HG03064 (cell line): ENCODE measurements around the gene TCEANC2.

Experiments
- ATAC-seq: cut with Tn5 transposase; IDR thresholded peaks from one replicate; pipeline ENCODE4 v1.9.1; 2021; ENCODE audit warnings: low read depth; ENCODE audit not compliant: unreplicated experiment

TCEANC2 gene

DNA sequence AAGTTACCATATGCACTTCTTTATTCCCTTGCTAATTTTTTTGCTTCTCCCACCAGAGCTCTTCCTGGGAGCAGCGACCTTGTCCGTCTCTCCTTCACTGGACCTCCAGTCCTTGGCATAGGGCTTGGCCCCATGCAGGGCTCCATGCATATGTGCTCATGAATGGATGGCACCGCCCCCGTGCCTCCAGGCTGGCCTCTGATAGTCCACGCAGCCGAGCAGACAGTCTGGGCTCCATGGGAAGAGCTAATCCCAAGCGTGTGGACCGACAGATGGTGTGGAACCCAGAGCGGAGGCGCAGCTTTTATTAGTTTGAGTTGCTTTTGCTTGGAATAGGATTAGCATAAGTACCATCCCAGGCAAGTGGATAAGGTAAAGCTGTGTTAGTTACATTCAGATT, 57.6 kb downstream of the TCEANC2 start:
- no peak for ATAC-seq

DNA sequence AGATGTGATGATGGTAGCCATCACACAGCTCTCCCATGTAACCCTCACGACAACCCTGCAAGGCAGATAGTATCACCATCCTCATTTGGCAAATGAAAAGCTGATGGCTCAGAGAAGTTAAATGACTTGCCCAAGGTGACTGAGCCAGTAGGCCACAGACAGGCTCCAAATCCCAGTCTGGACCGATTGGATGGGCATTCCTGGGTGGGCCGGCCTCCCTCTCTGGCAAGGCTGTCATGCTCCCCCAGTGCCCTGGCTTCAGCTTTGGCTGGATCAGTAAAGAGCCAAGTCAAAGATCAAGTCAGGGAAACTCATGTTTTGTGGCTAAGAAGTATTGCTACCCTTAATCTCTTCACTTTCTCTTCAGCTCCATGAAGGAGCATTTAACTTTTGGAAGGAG, 58.2 kb downstream of the TCEANC2 start:
- no peak for ATAC-seq

DNA sequence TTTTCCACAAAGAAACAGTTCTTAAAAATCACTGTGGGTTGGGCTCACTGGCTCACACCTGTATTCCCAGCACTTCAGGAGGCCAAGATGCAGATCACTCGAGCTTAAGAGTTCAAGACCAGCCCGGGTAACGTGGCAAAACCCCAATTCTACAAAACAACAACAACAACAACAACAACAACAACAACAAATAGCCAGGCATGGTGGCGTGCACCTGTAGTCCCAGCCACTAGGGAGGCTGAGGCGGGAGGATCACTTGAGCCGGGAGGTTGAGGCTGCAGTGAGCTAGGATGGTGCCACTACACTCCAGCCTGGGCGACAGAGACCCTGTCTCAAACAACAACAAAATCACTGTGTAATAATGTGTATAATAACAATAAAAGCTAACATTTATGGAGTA, 58.6 kb downstream of the TCEANC2 start:
- no peak for ATAC-seq

DNA sequence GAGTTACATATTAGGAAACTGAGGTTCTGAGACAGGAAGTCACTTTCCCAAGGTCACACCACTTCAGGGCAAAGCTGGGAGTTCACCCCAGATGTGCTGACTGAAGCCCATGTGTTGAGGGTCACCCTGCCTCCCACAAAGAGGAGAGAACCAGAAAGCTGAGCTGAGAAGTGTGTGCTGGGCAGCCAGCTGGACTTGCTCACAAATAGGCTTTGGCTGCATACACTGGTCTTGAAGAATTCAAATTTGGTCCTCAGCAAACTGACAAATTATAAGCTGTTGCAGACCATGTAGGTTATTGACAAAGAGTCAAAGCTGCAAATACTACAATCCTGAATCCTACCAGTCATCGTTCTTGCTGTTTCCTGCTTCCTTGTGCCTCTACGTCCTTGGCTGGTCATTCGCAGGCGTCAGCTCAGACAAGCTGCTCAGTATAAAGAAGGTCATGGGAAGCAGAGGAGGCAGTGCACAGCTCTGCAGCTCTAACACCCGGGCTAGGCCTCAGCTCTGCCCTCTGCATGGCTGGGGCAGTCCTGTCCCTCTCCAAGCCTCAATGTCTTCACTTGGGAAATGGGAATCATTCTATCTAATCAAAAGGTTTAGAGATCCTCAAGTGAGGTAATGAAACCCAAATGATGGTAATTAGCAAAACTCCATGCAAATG, 59.4 kb downstream of the TCEANC2 start:
- ATAC-seq: no peak

DNA sequence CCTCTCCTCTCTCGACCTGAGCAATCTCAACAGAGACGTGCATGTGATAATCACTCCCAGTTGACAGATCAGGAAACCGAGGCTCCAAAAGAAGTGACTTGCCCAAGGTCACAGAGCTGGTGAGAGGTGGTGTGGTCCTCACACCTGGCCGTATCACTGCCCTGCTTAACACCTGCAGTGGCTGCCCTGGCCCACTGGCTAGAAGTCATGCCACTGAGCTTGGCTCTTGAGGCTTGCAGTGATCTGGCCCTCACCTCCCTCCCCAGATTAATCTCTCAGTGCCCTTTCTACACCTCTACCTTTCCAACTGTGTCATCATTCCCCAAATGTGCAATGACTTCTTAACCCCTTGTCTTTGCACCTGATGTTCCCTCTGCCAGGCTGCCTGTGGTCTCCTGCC, 60.6 kb downstream of the TCEANC2 start:
- ATAC-seq: no peak

DNA sequence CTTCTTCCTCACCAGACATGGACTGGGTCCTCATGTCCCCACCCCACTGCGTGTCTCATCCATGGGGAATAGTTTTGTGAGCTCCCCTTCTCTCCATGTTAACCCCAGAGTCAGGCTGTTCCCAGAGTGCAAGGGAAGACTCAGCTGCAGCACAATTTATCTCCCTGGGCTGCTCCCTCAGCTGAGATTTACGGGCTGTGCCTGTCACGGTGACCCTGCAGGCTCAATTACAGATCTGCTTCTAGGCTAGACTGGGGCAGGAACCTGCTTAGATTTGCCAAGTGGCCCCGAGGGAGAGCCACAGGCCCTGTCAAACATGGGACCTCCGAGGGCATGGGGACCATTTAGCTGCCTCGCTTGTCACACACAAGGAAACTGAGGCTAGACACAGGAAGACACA, 61.5 kb downstream of the TCEANC2 start:
- ATAC-seq: no peak

DNA sequence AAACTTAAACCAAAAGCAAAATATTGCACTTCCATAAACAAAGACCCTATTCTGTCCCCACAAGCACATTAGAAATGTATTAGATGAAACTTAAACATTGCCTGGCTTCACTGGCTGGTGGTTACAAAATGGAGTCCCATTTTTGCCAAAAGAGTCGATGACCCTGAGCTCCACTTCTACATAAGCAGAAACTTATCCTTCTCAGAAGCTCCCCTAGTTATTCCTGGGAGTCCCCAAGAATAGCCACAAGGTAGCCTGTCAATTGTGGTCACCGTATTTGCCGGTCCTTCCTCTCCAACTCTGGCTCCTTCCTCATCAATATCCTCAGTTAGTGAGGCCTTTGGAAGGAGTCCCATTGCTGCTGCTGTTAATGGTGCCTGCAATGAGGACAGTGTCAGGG, 62.1 kb downstream of the TCEANC2 start:
- ATAC-seq: no peak

DNA sequence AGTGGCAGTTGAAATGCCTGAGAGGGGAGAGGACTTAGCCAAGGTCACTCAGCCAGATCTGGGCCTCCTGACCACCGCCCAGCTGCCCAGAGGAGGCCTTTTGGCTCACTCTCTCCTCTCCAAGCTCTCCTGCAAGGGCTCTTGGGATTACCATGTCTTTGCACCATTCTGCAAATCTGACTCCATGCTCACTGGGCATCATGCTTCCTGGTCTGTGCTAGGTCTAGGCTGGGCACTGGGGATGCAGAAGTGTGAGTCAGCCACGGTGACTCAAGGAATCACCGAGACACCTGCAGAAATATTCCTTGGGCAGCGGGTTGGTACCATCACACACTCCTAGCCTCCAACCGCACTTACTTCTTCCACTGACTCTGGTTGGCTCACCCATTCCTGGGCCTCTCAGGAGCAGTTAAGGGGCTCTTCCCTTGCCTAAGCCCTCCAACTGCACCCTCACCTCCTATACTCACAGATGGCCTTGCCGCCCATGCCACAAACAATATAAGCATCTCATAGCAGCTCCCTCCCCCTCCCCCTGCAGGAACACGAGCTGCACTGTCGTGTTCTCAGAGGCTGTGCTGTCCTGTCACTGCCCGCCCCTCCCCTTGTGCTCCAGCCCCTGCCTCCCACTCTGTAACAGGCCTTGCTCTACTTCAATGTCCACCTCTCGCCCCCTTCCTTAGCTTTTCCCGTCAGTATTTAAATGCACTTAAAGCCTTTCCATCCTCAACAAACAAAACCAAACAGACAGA, 64.6 kb downstream of the TCEANC2 start:
- ATAC-seq: no peak

DNA sequence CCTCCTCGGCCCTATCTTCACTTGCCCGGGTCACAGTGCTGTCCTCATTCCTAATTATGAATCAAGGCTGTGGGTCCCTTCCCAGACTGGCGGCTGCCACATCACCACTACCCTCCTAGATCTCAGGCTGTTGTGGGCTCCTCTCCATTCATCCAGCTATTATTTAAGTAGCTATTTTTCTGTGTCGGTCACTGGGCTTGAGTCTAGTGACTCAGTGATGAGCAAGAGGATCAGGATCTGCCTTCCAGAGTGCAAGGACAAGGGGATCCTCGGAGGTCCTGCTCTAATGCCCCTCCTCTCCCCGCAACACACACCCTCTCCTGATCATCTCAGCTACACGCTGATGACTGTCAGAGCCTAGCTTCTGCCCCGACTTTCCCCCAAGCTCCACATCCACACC, 65.3 kb downstream of the TCEANC2 start:
- no peak for ATAC-seq

DNA sequence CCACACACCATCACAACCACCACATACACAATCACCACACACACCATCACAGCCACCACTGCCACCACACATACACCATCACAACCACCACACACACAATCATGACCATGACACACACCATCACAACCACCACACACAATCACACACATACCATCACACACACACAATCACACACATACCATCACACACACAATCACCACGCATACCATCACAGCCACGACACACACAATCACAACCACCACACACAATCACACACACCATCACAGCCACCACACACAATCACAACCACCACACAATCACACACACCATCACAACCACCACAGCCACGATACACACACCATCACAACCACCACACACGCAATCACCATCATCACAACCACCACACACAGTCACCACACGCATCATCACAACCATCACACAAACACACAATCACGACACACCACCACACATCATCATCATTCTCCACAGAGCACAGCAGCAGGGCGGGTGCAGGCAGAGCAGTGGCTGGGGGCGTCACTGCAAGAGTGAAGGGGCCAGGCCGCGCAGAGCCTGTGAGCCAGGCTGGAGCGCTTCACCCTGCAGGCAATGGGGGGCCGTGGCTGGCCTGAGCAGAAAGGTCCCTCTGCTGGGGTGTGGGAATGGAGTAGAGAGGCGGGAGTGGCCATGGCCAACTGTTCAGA, 66.8 kb downstream of the TCEANC2 start:
- no peak for ATAC-seq

DNA sequence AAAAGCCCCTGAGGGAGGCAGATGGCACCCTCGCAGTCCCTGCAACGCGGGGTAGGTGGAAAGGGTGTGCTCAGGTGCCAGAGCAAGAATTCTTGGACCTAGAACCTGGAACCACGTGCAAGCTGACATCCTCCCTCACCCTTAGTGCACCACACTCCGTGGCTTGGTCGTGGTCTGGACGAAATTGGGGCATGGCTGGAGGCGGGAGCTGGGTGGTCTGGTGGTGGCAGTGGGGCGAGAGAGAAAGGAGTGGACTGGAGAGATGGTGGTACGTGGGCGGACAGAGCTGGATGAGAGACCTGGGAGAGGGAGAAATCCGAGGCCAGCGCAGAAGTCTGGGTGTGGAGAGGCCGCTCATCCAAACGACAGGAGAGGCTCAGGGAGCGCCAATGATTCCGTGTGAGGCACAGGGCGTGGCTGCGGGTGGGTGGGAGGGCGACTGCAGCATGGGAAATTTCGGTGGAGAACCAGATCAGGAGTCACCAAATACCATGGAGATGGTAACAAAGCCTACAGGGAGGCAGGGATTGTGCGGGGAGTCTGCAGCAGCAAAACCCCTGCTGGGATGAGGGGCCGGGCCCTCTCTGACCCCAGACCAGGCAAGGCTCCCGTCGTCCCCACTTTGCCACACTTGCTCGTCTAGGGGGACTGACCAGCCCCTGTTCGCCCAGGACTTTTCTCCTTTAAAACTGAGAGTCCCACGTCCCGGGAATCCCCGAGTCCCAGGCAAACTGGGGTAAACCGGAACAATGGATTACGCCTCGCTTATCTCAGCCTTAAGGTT, 67.5 kb downstream of the TCEANC2 start:
- no peak for ATAC-seq

DNA sequence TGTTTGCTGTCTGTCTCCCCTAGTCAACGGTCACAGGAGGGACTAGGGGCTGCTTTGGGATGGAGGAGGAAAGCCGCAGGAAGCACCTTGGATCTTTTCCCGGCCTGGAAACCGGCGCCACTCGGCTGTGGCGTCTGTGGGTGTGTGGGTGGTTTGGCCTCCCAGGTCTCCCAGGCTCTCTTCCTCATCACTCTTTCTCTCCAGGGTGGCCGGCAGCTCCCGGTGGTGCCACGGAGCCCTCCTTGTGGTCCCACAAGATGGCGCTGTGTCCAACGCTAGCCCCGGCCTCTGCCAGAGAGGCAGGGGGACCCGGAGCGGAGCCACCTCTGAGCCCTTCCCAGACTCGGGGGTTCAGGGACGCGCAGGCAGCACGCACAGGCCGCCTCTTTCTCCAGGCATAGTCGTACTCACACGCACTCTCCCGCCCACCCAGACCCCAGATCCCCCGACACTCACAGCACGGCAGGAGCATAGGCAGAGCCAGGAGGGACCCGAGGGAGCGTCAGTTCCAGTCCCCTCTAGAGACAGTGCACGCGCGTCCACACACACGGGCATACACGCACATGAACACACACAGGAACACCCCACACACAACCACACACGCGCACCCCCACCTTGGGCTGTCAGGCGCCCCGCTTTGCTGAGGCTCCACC, 68.2 kb downstream of the TCEANC2 start:
- ATAC-seq: no peak

DNA sequence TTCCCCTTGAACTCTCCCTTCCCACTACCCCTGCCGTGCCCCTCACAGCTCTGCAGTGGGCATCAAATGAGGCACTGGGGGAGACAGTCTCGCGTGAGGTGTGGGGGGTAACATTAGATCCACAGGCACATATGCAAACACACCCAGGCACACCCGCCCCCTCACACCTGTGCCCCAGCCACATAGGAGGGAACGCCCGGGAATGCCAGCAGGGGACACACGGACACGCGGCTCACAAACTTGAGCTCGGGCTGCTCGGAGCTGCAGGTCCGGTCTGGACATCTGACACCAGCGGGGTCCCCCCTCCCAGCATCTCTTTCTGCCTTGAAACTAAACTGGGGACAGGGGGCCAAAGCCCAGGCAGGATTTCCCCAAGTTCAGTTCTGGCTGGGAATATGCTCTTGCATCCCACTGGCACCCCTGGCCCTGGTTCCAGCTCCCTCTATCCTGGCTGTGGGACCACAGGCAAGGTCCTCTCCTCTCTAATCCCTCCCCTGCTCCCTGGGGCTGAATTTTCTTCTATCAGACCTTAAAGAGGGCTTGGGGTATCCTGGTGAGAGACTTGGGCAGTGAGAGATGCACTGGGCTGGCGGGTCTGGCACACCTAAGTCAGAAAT, 68.8 kb downstream of the TCEANC2 start:
- ATAC-seq: no peak

DNA sequence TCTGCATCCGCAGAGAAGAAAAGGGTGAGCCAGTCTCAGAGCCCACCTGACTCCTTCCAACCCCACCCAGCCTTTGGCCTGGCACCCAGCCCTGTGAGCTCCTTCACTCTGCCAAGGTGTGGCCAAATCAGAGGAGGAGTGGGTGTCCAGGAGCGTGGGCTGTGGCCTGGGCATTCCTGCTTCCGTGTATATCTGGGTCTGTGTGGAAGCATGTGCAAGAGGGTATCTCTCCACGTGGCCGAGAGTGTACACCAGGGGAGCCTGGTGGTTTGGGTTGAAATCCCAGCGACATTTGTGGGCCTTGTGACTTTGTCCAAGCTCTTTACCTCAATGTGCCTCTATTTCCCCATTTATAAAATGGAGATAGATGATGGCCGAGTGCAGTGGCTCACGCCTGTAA, 69.6 kb downstream of the TCEANC2 start:
- no peak for ATAC-seq

DNA sequence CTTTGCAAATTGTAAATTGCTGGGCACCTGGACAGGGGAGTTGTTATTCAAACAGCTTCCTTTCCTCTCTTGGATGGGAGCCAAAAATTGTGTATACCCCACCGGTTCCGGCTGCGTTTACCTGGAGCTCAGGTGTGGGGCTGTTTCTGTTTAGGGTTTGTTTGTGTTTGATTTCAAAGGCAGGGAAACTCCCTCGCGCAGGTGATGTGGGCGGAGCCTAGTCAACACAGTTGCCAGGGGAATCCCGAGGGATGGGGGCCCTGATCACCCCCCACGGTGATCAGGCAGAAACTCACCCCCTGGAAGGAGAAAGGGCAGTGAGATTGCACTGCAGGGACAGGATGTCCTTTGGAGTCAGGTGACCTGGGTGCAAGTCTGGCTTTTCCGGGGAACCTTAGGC, 71.1 kb downstream of the TCEANC2 start:
- no peak for ATAC-seq

DNA sequence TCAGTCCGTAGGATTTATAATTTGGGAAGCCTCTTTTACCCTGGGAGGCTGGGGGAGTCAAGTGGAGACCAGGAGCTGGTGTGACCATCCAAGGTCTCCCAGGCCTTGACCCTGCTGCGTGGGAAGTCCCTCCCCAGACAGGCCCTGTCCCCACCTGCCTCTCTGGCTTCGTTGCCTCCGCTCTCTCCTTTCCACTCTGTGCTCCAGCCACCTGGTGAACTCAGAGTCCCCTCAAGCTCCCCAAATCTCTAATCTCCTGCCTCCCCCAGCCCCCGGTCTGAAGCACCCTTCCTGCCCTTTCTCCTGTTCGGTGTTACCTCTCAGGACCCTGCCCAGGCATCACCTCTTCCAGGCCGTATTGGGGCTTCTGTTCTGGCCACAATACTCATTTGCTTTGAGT, 71.5 kb downstream of the TCEANC2 start:
- no peak for ATAC-seq

DNA sequence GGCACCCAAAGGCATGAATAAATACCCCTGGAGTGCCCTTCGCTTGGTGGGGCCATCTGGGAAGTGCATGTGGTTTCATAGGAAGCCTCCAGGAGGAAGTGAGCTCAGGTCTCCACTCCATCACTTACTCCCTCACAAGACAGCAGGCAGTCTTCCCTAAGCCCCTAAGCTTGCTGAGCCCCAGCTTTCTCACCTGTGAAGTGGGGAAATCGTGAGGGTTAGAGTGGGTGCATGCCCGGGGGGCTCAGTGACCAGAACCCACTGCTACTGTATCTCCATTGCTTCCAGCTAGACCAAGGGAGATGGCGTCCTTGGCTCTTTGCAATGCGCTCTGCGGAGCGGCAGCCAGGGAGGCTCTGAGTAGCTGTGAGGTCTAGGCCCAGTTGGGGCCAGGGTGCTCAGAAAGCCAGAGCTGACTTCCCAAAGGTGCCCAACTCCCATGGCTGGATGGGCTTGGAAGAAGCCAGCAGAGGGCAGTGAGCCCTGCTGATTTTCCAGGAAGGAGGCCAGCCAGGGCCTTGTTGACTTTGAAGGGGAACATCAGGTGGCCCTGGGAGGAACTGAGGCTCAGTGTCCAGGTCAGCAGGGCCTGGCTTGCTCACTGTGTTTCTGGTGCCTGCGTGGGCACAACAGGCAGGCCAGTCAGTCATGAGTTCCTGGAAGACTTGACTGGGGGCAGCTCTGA, 72.1 kb downstream of the TCEANC2 start:
- ATAC-seq: no peak

DNA sequence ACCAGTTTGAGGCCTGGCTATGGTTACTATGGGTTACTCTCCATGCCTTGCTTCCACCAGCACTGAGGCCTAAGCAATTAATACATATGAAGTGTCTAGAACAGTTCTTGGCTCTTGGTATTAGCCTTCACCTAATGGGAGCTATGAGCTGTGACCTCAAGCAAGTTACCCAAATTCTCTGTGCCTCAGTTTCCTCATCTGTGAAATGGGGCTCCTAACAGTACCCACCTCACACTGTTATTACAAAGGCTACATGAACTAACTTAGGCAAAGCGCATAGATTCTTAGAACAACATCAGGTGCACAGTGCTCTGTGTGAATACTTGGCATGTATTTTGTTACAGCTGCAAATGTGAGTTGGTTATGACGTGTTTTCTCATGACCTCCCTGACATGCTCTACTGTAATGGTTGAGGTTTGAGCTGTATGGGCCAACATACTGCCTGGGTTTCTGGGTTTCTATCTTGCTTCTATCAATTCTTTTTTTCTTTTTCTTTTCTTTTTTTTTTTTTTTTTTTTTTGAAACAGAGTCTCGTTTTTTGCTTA, 72.9 kb downstream of the TCEANC2 start:
- ATAC-seq: no peak

DNA sequence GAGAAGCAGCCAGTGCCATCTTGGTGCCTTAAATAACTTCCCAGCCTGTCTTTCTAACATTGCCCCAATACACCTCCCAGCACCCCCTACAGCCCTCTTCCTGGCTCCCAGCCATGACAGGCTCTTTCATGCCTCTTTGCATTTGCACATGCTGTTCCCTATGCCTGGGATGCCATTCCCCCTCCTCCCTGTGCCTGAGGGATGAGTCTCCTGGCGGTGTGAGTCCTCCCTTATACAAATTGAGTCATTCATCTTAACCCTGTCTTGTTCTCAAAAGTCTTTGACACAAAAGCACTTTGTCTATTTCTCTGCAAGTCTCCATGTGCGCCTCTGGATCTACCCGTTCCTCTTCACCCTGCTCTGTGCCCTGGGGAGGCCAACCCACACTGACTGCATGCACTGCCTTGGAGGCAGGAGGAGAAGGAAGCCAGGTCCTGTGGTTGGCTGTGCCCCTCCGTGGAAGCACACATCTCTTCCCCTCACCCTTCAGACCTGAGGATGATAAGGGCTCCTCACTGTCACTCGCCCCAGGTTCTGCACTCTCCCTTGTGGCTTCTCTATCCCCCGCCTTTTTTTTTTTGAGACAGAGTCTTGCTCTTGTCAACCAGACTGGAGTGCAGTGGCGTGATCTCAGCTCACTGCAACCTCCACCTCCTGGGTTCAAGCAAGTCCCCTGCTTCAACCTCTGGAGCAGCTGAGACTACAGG, 74.3 kb downstream of the TCEANC2 start:
- no peak for ATAC-seq
